Measurements from ENCODE around the gene TFAP2D.

The TFAP2D gene

GRCh38 chr6:50721978-50722377 is 8.7 kb downstream of the TFAP2D start:
- no peak for DNase-seq

GRCh38 chr6:50722829-50723554 is 9.7 kb downstream of the TFAP2D start:
- no peak for DNase-seq

- no peak for DNase-seq
Observed at GRCh38 chr6:50724381-50725124, 11.2 kb downstream of the TFAP2D start.

GRCh38 chr6:50734488-50734887 is 21.2 kb downstream of the TFAP2D start:
- DNase-seq = no peak

GRCh38 chr6:50742161-50742560 is 28.8 kb downstream of the TFAP2D start:
- DNase-seq = no peak

GRCh38 chr6:50744976-50745375 is 31.6 kb downstream of the TFAP2D start:
- no peak for DNase-seq

- DNase-seq = no peak
Observed at GRCh38 chr6:50762798-50763197, 49.5 kb downstream of the TFAP2D start.

- no peak for DNase-seq
Observed at GRCh38 chr6:50778696-50779095, 65.4 kb downstream of the TFAP2D start.

- DNase-seq = no peak
Observed at GRCh38 chr6:50780382-50780781, 67.1 kb downstream of the TFAP2D start.

- DNase-seq = no peak
Observed at GRCh38 chr6:50785921-50786320, 72.6 kb downstream of the TFAP2D start.

- DNase-seq = peak; percentile 20
Observed at GRCh38 chr6:50791900-50792508, 78.7 kb downstream of the TFAP2D start.

- no peak for DNase-seq
Observed at GRCh38 chr6:50792771-50793170, 79.4 kb downstream of the TFAP2D start.

GRCh38 chr6:50795574-50795973 is 82.2 kb downstream of the TFAP2D start:
- no peak for DNase-seq

GRCh38 chr6:50804283-50804682 is 91.0 kb downstream of the TFAP2D start:
- DNase-seq = no peak

GRCh38 chr6:50807035-50807434 is 93.7 kb downstream of the TFAP2D start:
- DNase-seq = no peak

- DNase-seq = no peak
Observed at GRCh38 chr6:50815436-50816114, 102.2 kb downstream of the TFAP2D start.

GRCh38 chr6:50816115-50816675 is 102.9 kb downstream of the TFAP2D start:
- peak; percentile 70 for DNase-seq

GRCh38 chr6:50816947-50817645 is 103.8 kb downstream of the TFAP2D start:
- no peak for DNase-seq

- no peak for DNase-seq
Observed at GRCh38 chr6:50817646-50817950, 104.3 kb downstream of the TFAP2D start.

GRCh38 chr6:50818020-50818419 is 104.7 kb downstream of the TFAP2D start:
- no peak for DNase-seq

GRCh38 chr6:50818673-50819072 is 105.3 kb downstream of the TFAP2D start, which contains the start of gene TFAP2B:
Gene TFAP2B, plus strand, starts transcription at chr6:50818871. Its CDS starts 21 bp downstream, at chr6:50818892.
- no peak for DNase-seq

GRCh38 chr6:50819466-50819903 is 106.2 kb downstream of the TFAP2D start:
- DNase-seq = no peak

Data from NCI-H774 (cell line).